Hematopoietic multipotent progenitor cell treated with erythropoietin and hydrocortisone succinate and interleukin-3 and kit ligand, for 17 days (in vitro differentiated cells): ENCODE measurements around the gene SLC44A4.
"Not testable (repeated sequence)": the region's sequence is repeated elsewhere in the genome, so short reads cannot be mapped to it uniquely, and the experiment has no call there.

ENCODE experiments used
- DNase-seq: peaks from one replicate; pipeline ENCODE4 v3.0.0-alpha.2; 2015; ENCODE audit warnings: low spot score

The SLC44A4 gene

GRCh38 chr6:31827286-31828079 lies 51.3 kb downstream of the SLC44A4 start, which contains the start of gene HSPA1B:
Gene HSPA1B, plus strand, starts transcription at chr6:31827738. Its CDS starts 213 bp downstream, at chr6:31827951.
- DNase-seq: peak; percentile 98

- DNase-seq: no peak
Observed at GRCh38 chr6:31826793-31827285, 52.0 kb downstream of the SLC44A4 start.

GRCh38 chr6:31825553-31825952 lies 53.2 kb downstream of the SLC44A4 start:
- DNase-seq: no peak

GRCh38 chr6:31823592-31824196 lies 55.1 kb downstream of the SLC44A4 start:
- DNase-seq: not testable (repeated sequence)

- DNase-seq: peak; percentile 97
Observed at GRCh38 chr6:31822036-31822821, 56.6 kb downstream of the SLC44A4 start.

- DNase-seq: peak; percentile 89
Observed at GRCh38 chr6:31821301-31822035, 57.3 kb downstream of the SLC44A4 start.

- DNase-seq: not testable (repeated sequence)
Observed at GRCh38 chr6:31820399-31820798, 58.4 kb downstream of the SLC44A4 start.

- no peak for DNase-seq
Observed at GRCh38 chr6:31819871-31820299, 58.9 kb downstream of the SLC44A4 start.

- not testable (repeated sequence) for DNase-seq
Observed at GRCh38 chr6:31817929-31818511, 60.8 kb downstream of the SLC44A4 start.

GRCh38 chr6:31817133-31817928 lies 61.5 kb downstream of the SLC44A4 start:
- DNase-seq: not testable (repeated sequence)

- DNase-seq: peak; percentile 90
Observed at GRCh38 chr6:31815025-31815838, 63.6 kb downstream of the SLC44A4 start, which contains the start of the genes HSPA1A and HSPA1L. Gene HSPA1A, plus strand, starts transcription at chr6:31815543. Its CDS starts 214 bp downstream, at chr6:31815757. Gene HSPA1L, minus strand, starts transcription at chr6:31815283. Its CDS starts 3,311 bp downstream, at chr6:31811972.

- peak; percentile 88 for DNase-seq
Observed at GRCh38 chr6:31814677-31815024, 64.1 kb downstream of the SLC44A4 start.

- no peak for DNase-seq
Observed at GRCh38 chr6:31813465-31813849, 65.3 kb downstream of the SLC44A4 start.
